ENCODE data around the gene FUBP1.
A peak's percentile ranks its signal among the peaks of the same experiment; 100 is the strongest.
"Not testable (repeated sequence)": the region's sequence is repeated elsewhere in the genome, so short reads cannot be mapped to it uniquely, and the experiment has no call there.

Gene FUBP1

GRCh38 chr1:78003070-78003746 is 24.3 kb upstream of the FUBP1 start:
- no peak for DNase-seq (ENCODE audit: insufficient read length, low spot score)
- peak; percentile 83 for FAIRE-seq
- TF ChIP-seq POLR2A (IDR thresholded peaks at IDR 0.05; ENCODE audit: low read depth, low read length) = no peak

GRCh38 chr1:78000536-78000935 is 21.7 kb upstream of the FUBP1 start:
- not testable (repeated sequence) for DNase-seq (ENCODE audit: insufficient read length, low spot score); FAIRE-seq

- DNase-seq (ENCODE audit: insufficient read length, low spot score) = no peak
- no peak for TF ChIP-seq POLR2A (IDR thresholded peaks at IDR 0.05; ENCODE audit: low read depth, low read length)
- no peak for FAIRE-seq
Observed at GRCh38 chr1:77996734-77997133, 17.9 kb upstream of the FUBP1 start.

- no peak for DNase-seq (ENCODE audit: insufficient read length, low spot score)
- no peak for TF ChIP-seq POLR2A (IDR thresholded peaks at IDR 0.05; ENCODE audit: low read depth, low read length)
- FAIRE-seq = no peak
Observed at GRCh38 chr1:77994117-77994705, 15.3 kb upstream of the FUBP1 start.

GRCh38 chr1:77991638-77992037 is 12.8 kb upstream of the FUBP1 start:
- no peak for DNase-seq (ENCODE audit: insufficient read length, low spot score)
- no peak for FAIRE-seq
- no peak for TF ChIP-seq POLR2A (IDR thresholded peaks at IDR 0.05; ENCODE audit: low read depth, low read length)

GRCh38 chr1:77990629-77991204 is 11.8 kb upstream of the FUBP1 start:
- no peak for DNase-seq (ENCODE audit: insufficient read length, low spot score)
- FAIRE-seq = no peak
- TF ChIP-seq POLR2A (IDR thresholded peaks at IDR 0.05; ENCODE audit: low read depth, low read length) = no peak

- no peak for TF ChIP-seq POLR2A (IDR thresholded peaks at IDR 0.05; ENCODE audit: low read depth, low read length)
- FAIRE-seq = peak; percentile 33
Observed at GRCh38 chr1:77989744-77990143, 10.9 kb upstream of the FUBP1 start.

GRCh38 chr1:77987919-77988318 is 9.0 kb upstream of the FUBP1 start:
- DNase-seq (ENCODE audit: insufficient read length, low spot score) = no peak
- no peak for TF ChIP-seq POLR2A (IDR thresholded peaks at IDR 0.05; ENCODE audit: low read depth, low read length)
- no peak for FAIRE-seq

More at GRCh38 chr1:77989744-77990143, 10.9 kb upstream of the FUBP1 start:
- DNase-seq (ENCODE audit: insufficient read length, low spot score) = no peak

GRCh38 chr1:77986810-77987209 is 7.9 kb upstream of the FUBP1 start:
- no peak for DNase-seq (ENCODE audit: insufficient read length, low spot score)
- no peak for FAIRE-seq
- no peak for TF ChIP-seq POLR2A (IDR thresholded peaks at IDR 0.05; ENCODE audit: low read depth, low read length)

- FAIRE-seq (peak; percentile 36), DNase-seq (ENCODE audit: insufficient read length, low spot score) (no peak)
- no peak for TF ChIP-seq POLR2A (IDR thresholded peaks at IDR 0.05; ENCODE audit: low read depth, low read length)
Observed at GRCh38 chr1:77984629-77985028, 5.8 kb upstream of the FUBP1 start.

GRCh38 chr1:77983997-77984355 is 5.1 kb upstream of the FUBP1 start:
- no peak for FAIRE-seq

GRCh38 chr1:77983352-77983996 is 4.6 kb upstream of the FUBP1 start:
- FAIRE-seq; DNase-seq (ENCODE audit: insufficient read length, low spot score): not testable (repeated sequence)

More at GRCh38 chr1:77983997-77984355, 5.1 kb upstream of the FUBP1 start:
- DNase-seq (ENCODE audit: insufficient read length, low spot score) = no peak
- TF ChIP-seq POLR2A (IDR thresholded peaks at IDR 0.05; ENCODE audit: low read depth, low read length) = no peak

- DNase-seq (ENCODE audit: insufficient read length, low spot score) (peak; percentile 16), FAIRE-seq (peak; percentile 96)
- no peak for TF ChIP-seq POLR2A (IDR thresholded peaks at IDR 0.05; ENCODE audit: low read depth, low read length)
Observed at GRCh38 chr1:77978293-77978968, 441 bp downstream of the FUBP1 start.

- FAIRE-seq (no peak), DNase-seq (ENCODE audit: insufficient read length, low spot score) (no peak)
- TF ChIP-seq POLR2A (IDR thresholded peaks at IDR 0.05; ENCODE audit: low read depth, low read length) = no peak
Observed at GRCh38 chr1:77977989-77978292, 931 bp downstream of the FUBP1 start.
